ENCODE measurements around the gene PIK3R6. TPM values are rescaled to one million over a fixed set of nuclear protein-coding genes. Genes with fewer than 3 reads are reported as not detected.

Gene PIK3R6
- total and polyA plus RNA-seq, 3 donors from 2014 or later: 1.3 to 2.6 (median 2.5) TPM

GRCh38 chr17:8904201-8904600 lies 36.7 kb upstream of the PIK3R6 start:
- Histone ChIP-seq H3K36me3 (ENCODE audit: low read depth, missing control alignments) (no peaks in the 10 kb centered on the region), H3K4me1 (no peaks in the 10 kb centered on the region), H3K4me3 (no peak overlapping the region), H3K9me3 (no peaks in the 10 kb centered on the region), H3K27me3 (no peaks in the 10 kb centered on the region), H3K27ac (no peak overlapping the region)
- no peak for TF ChIP-seq POLR2A (IDR thresholded peaks at IDR 0.05)
- intact Hi-C loops (cut with DNase I; ENCODE audit: low total_unique reads): no loop called here
- WGBS, 2 donors: 79 to 80% methylated on average over 2 of the region's 2 CpGs
- DNase-seq: no peak

- TF ChIP-seq CTCF (IDR thresholded peaks at IDR 0.05) (no peak), POLR2A (IDR thresholded peaks at IDR 0.05) (no peak)
- intact Hi-C loops (cut with DNase I; ENCODE audit: low total_unique reads): no loop called here
- Histone ChIP-seq H3K4me3 (no peak overlapping the region), H3K36me3 (ENCODE audit: low read depth, missing control alignments) (no peaks in the 10 kb centered on the region), H3K4me1 (no peaks in the 10 kb centered on the region), H3K27ac (no peak overlapping the region), H3K27me3 (no peaks in the 10 kb centered on the region), H3K9me3 (no peaks in the 10 kb centered on the region)
- DNase-seq: no peak
- 64 to 68% methylated on average over 14 to 15 of the region's 15 CpGs for WGBS, 2 donors
Measured at GRCh38 chr17:8900626-8901585, 33.4 kb upstream of the PIK3R6 start.

GRCh38 chr17:8900207-8900606 lies 32.7 kb upstream of the PIK3R6 start:
- no peaks in the 10 kb centered on the region for H3K27me3 ChIP-seq
- TF ChIP-seq CTCF (IDR thresholded peaks at IDR 0.05) (no peak), POLR2A (IDR thresholded peaks at IDR 0.05) (no peak)
- intact Hi-C loops (cut with DNase I; ENCODE audit: low total_unique reads): no loop called here
- H3K27ac ChIP-seq: no peak overlapping the region
- no peaks in the 10 kb centered on the region for H3K9me3 ChIP-seq
- no peaks in the 10 kb centered on the region for H3K36me3 ChIP-seq (ENCODE audit: low read depth, missing control alignments)
- no peak for DNase-seq
- WGBS, 2 donors: 60 to 69% methylated on average over 6 of the region's 6 CpGs
- H3K4me1 ChIP-seq: no peaks in the 10 kb centered on the region
- no peak overlapping the region for H3K4me3 ChIP-seq

GRCh38 chr17:8898636-8899035 lies 31.2 kb upstream of the PIK3R6 start:
- Histone ChIP-seq H3K27me3 (no peaks in the 10 kb centered on the region), H3K4me1 (peaks cover 4% of the 10 kb centered on the region), H3K36me3 (ENCODE audit: low read depth, missing control alignments) (no peaks in the 10 kb centered on the region), H3K27ac (no peak overlapping the region), H3K9me3 (no peaks in the 10 kb centered on the region), H3K4me3 (no peak overlapping the region)
- no peak for TF ChIP-seq CTCF (IDR thresholded peaks at IDR 0.05)
- no peak for TF ChIP-seq POLR2A (IDR thresholded peaks at IDR 0.05)
- no peak for DNase-seq
- 77% methylated on average over 6 of the region's 6 CpGs for WGBS, 2 donors
- intact Hi-C loops (cut with DNase I; ENCODE audit: low total_unique reads): no loop called here

- intact Hi-C loops (cut with DNase I; ENCODE audit: low total_unique reads): no loop called here
- DNase-seq: no peak
- WGBS, 2 donors: 65 to 85% methylated on average over 2 of the region's 2 CpGs
- no peaks in the 10 kb centered on the region for H3K27me3 ChIP-seq
- no peak overlapping the region for H3K4me3 ChIP-seq
- H3K27ac ChIP-seq: no peak overlapping the region
- H3K9me3 ChIP-seq: no peaks in the 10 kb centered on the region
- TF ChIP-seq CTCF (IDR thresholded peaks at IDR 0.05): no peak
- TF ChIP-seq POLR2A (IDR thresholded peaks at IDR 0.05): no peak
- H3K4me1 ChIP-seq: peaks cover 4% of the 10 kb centered on the region
- H3K36me3 ChIP-seq (ENCODE audit: low read depth, missing control alignments): no peaks in the 10 kb centered on the region
Measured at GRCh38 chr17:8898126-8898525, 30.7 kb upstream of the PIK3R6 start.

Measured in testis (tissue), 3 donors.